Measurements from ENCODE around the gene ANKS4B. TPM values are rescaled to one million over a fixed set of nuclear protein-coding genes. Genes with fewer than 3 reads are reported as not detected.

The ANKS4B gene
- total RNA-seq, 1 experiment from 2014 or later, result 3.5 TPM

GRCh38 chr16:21236831-21237230 is 3.3 kb downstream of the ANKS4B start:
- no peak for DNase-seq
- POLR2A ChIA-PET, result no interaction called here
- no peak overlapping the region for H3K27ac Mint-ChIP-seq (ENCODE audit: unreplicated experiment)
- H3K36me3 Mint-ChIP-seq (ENCODE audit: insufficient read depth, unreplicated experiment), result no peaks in the 10 kb centered on the region
- H3K4me1 Mint-ChIP-seq (ENCODE audit: low read depth, unreplicated experiment), result peaks cover 20% of the 10 kb centered on the region
- TF ChIP-seq CTCF (IDR thresholded peaks at IDR 0.05; ENCODE audit: insufficient read depth in 1 of 2, low read depth in 1 of 2, low read length in 1 of 2, severe bottlenecking in 1 of 2, unreplicated experiment in 1 of 2), result no peak
- H3K4me3 Mint-ChIP-seq (ENCODE audit: unreplicated experiment), result no peak overlapping the region
- CTCF ChIA-PET, result no interaction called here
- no peaks in the 10 kb centered on the region for H3K27me3 Mint-ChIP-seq (ENCODE audit: insufficient read depth, unreplicated experiment)
- H3K4me1 ChIP-seq, result peaks cover 19% of the 10 kb centered on the region
- no peaks in the 10 kb centered on the region for H3K27me3 ChIP-seq (replicated peaks; ENCODE audit: control insufficient read depth, insufficient read depth, low read length)
- no peak overlapping the region for H3K4me3 ChIP-seq (ENCODE audit: low read depth, low read length)
- peaks cover 2% of the 10 kb centered on the region for H3K36me3 ChIP-seq (ENCODE audit: control insufficient read depth, insufficient read depth, low read length)
- no peaks in the 10 kb centered on the region for H3K9me3 ChIP-seq
- intact Hi-C loops (cut with micrococcal nuclease; ENCODE audit: unreplicated experiment), result no loop called here
- no peaks in the 10 kb centered on the region for H3K9me3 Mint-ChIP-seq (ENCODE audit: unreplicated experiment)
- no TSS peak for BruUV-seq (replicated peaks)

GRCh38 chr16:21239646-21240045 is 6.1 kb downstream of the ANKS4B start:
- intact Hi-C loops (cut with micrococcal nuclease; ENCODE audit: unreplicated experiment), result no loop called here
- POLR2A ChIA-PET, result interaction anchor here (0.5 kb wide), 1 partner anchor 51 kb away, joined by 3 read pairs; no protein-coding TSS in a partner anchor

GRCh38 chr16:21242756-21243155 is 9.3 kb downstream of the ANKS4B start:
- H3K4me3 Mint-ChIP-seq (ENCODE audit: unreplicated experiment), result no peak overlapping the region

More at GRCh38 chr16:21239646-21240045, 6.1 kb downstream of the ANKS4B start:
- peaks cover 2% of the 10 kb centered on the region for H3K36me3 ChIP-seq (ENCODE audit: control insufficient read depth, insufficient read depth, low read length)
- Mint-ChIP-seq H3K27ac (ENCODE audit: unreplicated experiment) (no peak overlapping the region), H3K9me3 (ENCODE audit: unreplicated experiment) (no peaks in the 10 kb centered on the region), H3K27me3 (ENCODE audit: insufficient read depth, unreplicated experiment) (no peaks in the 10 kb centered on the region), H3K4me3 (ENCODE audit: unreplicated experiment) (no peak overlapping the region), H3K4me1 (ENCODE audit: low read depth, unreplicated experiment) (peaks cover 9% of the 10 kb centered on the region), H3K36me3 (ENCODE audit: insufficient read depth, unreplicated experiment) (no peaks in the 10 kb centered on the region)
- CTCF ChIA-PET, result no interaction called here
- no peak overlapping the region for H3K4me3 ChIP-seq (ENCODE audit: low read depth, low read length)
- BruUV-seq (replicated peaks), result no TSS peak
- DNase-seq, result no peak
- H3K27me3 ChIP-seq (replicated peaks; ENCODE audit: control insufficient read depth, insufficient read depth, low read length), result no peaks in the 10 kb centered on the region
- no peaks in the 10 kb centered on the region for H3K9me3 ChIP-seq
- TF ChIP-seq CTCF (IDR thresholded peaks at IDR 0.05; ENCODE audit: insufficient read depth in 1 of 2, low read depth in 1 of 2, low read length in 1 of 2, severe bottlenecking in 1 of 2, unreplicated experiment in 1 of 2), result no peak
- peaks cover 7% of the 10 kb centered on the region; the same call in 1 of the 2 replicates for H3K4me1 ChIP-seq

More at GRCh38 chr16:21242756-21243155, 9.3 kb downstream of the ANKS4B start:
- DNase-seq, result no peak
- no peaks in the 10 kb centered on the region for H3K9me3 ChIP-seq
- peaks cover 8% of the 10 kb centered on the region for H3K4me1 Mint-ChIP-seq (ENCODE audit: low read depth, unreplicated experiment)
- ChIA-PET POLR2A (no interaction called here), CTCF (interaction anchor here (0.6 kb wide), 1 partner anchor 16 kb away, joined by 4 read pairs; no protein-coding TSS in a partner anchor)
- no TSS peak for BruUV-seq (replicated peaks)
- H3K36me3 Mint-ChIP-seq (ENCODE audit: insufficient read depth, unreplicated experiment), result no peaks in the 10 kb centered on the region
- no peaks in the 10 kb centered on the region for H3K27me3 ChIP-seq (replicated peaks; ENCODE audit: control insufficient read depth, insufficient read depth, low read length)
- 0 out of 2 replicates have a peak, but pooled peaks cover 3% of the 10 kb centered on the region for H3K4me1 ChIP-seq
- H3K4me3 ChIP-seq (ENCODE audit: low read depth, low read length), result no peak overlapping the region
- no peaks in the 10 kb centered on the region for H3K9me3 Mint-ChIP-seq (ENCODE audit: unreplicated experiment)
- H3K27ac Mint-ChIP-seq (ENCODE audit: unreplicated experiment), result no peak overlapping the region
- H3K36me3 ChIP-seq (ENCODE audit: control insufficient read depth, insufficient read depth, low read length), result no peaks in the 10 kb centered on the region
- no peaks in the 10 kb centered on the region for H3K27me3 Mint-ChIP-seq (ENCODE audit: insufficient read depth, unreplicated experiment)
- intact Hi-C loops (cut with micrococcal nuclease; ENCODE audit: unreplicated experiment), result no loop called here
- no peak for TF ChIP-seq CTCF (IDR thresholded peaks at IDR 0.05; ENCODE audit: insufficient read depth in 1 of 2, low read depth in 1 of 2, low read length in 1 of 2, severe bottlenecking in 1 of 2, unreplicated experiment in 1 of 2)

Data from Caco-2 (cell line).